GM21786 (cell line): ENCODE measurements around the gene CYREN.

Experiments
- ATAC-seq: cut with Tn5 transposase; IDR thresholded peaks from one replicate; pipeline ENCODE4 v1.9.1; 2021; ENCODE audit not compliant: unreplicated experiment

The CYREN gene

GRCh38 chr7:135197906-135198655 is 27.6 kb upstream of the CYREN start:
- no peak for ATAC-seq

- no peak for ATAC-seq
These were observed 26.8 kb upstream of the CYREN start for GRCh38 chr7:135197343-135197742.

- no peak for ATAC-seq
These were observed 25.6 kb upstream of the CYREN start for GRCh38 chr7:135195968-135196629.

GRCh38 chr7:135195156-135195555 is 24.6 kb upstream of the CYREN start:
- ATAC-seq = no peak

GRCh38 chr7:135194494-135195095 is 24.1 kb upstream of the CYREN start:
- ATAC-seq = no peak

GRCh38 chr7:135193615-135194081 is 23.1 kb upstream of the CYREN start:
- ATAC-seq = no peak

GRCh38 chr7:135192914-135193536 is 22.5 kb upstream of the CYREN start:
- no peak for ATAC-seq

- no peak for ATAC-seq
These were observed 20.2 kb upstream of the CYREN start for GRCh38 chr7:135190703-135191102.

GRCh38 chr7:135189961-135190360 is 19.5 kb upstream of the CYREN start:
- no peak for ATAC-seq

- no peak for ATAC-seq
These were observed 18.7 kb upstream of the CYREN start for GRCh38 chr7:135189221-135189662.

GRCh38 chr7:135188298-135188984 is 17.9 kb upstream of the CYREN start:
- peak; percentile 31 for ATAC-seq

- peak; percentile 75 for ATAC-seq
These were observed 16.3 kb upstream of the CYREN start for GRCh38 chr7:135186841-135187253.

- ATAC-seq = no peak
These were observed 15.7 kb upstream of the CYREN start for GRCh38 chr7:135186261-135186540.

- ATAC-seq = no peak
These were observed 15.2 kb upstream of the CYREN start for GRCh38 chr7:135185471-135186260.

GRCh38 chr7:135184254-135184841 is 13.8 kb upstream of the CYREN start:
- no peak for ATAC-seq

GRCh38 chr7:135183478-135183877 is 13.0 kb upstream of the CYREN start:
- no peak for ATAC-seq

GRCh38 chr7:135181929-135182678 is 11.6 kb upstream of the CYREN start:
- ATAC-seq = no peak

- no peak for ATAC-seq
These were observed 10.9 kb upstream of the CYREN start for GRCh38 chr7:135181261-135181928.

GRCh38 chr7:135180122-135180521 is 9.6 kb upstream of the CYREN start:
- ATAC-seq = no peak
